Measurements from ENCODE around the gene NUP37.
"Not testable (repeated sequence)": the region's sequence is repeated elsewhere in the genome, so short reads cannot be mapped to it uniquely, and the experiment has no call there.

The NUP37 gene

GRCh38 chr12:102119674-102120563 lies at the start of gene NUP37, which contains the start of gene PARPBP:
NUP37 (minus strand) TSS chr12:102120114; CDS start chr12:102118518, 1,596 bp downstream.
PARPBP (plus strand) TSS chr12:102120183; CDS start chr12:102123889, 3,706 bp downstream.
- DNase-seq, result peak; percentile 91

- no peak for DNase-seq
These were observed 48.1 kb upstream of the NUP37 start for GRCh38 chr12:102167821-102168604.

GRCh38 chr12:102163383-102163782 lies 43.5 kb upstream of the NUP37 start:
- DNase-seq, result no peak

- not testable (repeated sequence) for DNase-seq
These were observed 35.3 kb upstream of the NUP37 start for GRCh38 chr12:102155206-102155605.

GRCh38 chr12:102147062-102147587 lies 27.2 kb upstream of the NUP37 start:
- DNase-seq, result not testable (repeated sequence)

GRCh38 chr12:102144221-102144620 lies 24.3 kb upstream of the NUP37 start:
- DNase-seq, result no peak

GRCh38 chr12:102142866-102143373 lies 23.0 kb upstream of the NUP37 start:
- not testable (repeated sequence) for DNase-seq

GRCh38 chr12:102137619-102138018 lies 17.7 kb upstream of the NUP37 start:
- DNase-seq, result not testable (repeated sequence)

- DNase-seq, result not testable (repeated sequence)
These were observed 11.5 kb upstream of the NUP37 start for GRCh38 chr12:102131442-102131841.

GRCh38 chr12:102130720-102131119 lies 10.8 kb upstream of the NUP37 start:
- not testable (repeated sequence) for DNase-seq

- not testable (repeated sequence) for DNase-seq
These were observed 1.4 kb upstream of the NUP37 start for GRCh38 chr12:102121328-102121727.

GRCh38 chr12:102120886-102121285 lies 972 bp upstream of the NUP37 start:
- peak; percentile 50 for DNase-seq

- DNase-seq, result no peak
These were observed 605 bp upstream of the NUP37 start for GRCh38 chr12:102120564-102120873.

GRCh38 chr12:102118874-102119273 lies 1.0 kb downstream of the NUP37 start:
- DNase-seq, result no peak

GRCh38 chr12:102116392-102116791 lies 3.5 kb downstream of the NUP37 start:
- DNase-seq, result no peak

- DNase-seq, result no peak
These were observed 5.7 kb downstream of the NUP37 start for GRCh38 chr12:102114212-102114611.

- DNase-seq, result no peak
These were observed 9.1 kb downstream of the NUP37 start for GRCh38 chr12:102110782-102111181.

- no peak for DNase-seq
These were observed 11.9 kb downstream of the NUP37 start for GRCh38 chr12:102107970-102108369.

- no peak for DNase-seq
These were observed 13.0 kb downstream of the NUP37 start for GRCh38 chr12:102106905-102107304.

- DNase-seq, result no peak
These were observed 23.1 kb downstream of the NUP37 start for GRCh38 chr12:102096855-102097254.

GRCh38 chr12:102095677-102096263 lies 24.1 kb downstream of the NUP37 start:
- DNase-seq, result peak; percentile 15

GRCh38 chr12:102093319-102093718 lies 26.6 kb downstream of the NUP37 start:
- peak; percentile 35 for DNase-seq
